Dermis microvascular lymphatic vessel endothelial cell (primary cell): ENCODE results near the gene SMIM31. TPM values are rescaled to one million over a fixed set of nuclear protein-coding genes. Genes with fewer than 3 reads are reported as not detected.

Source experiments
- DNase-seq, 2 donors: peaks; one replicate each; pipeline versions ENCODE4 v3.0.0 to v3.0.0-alpha.2; 2010; ENCODE audit warnings: low read depth in 2 of 2
- total RNA-seq: library from RNA; depleted of rRNA; stranded (reverse); fragments of >200 nt; gene quantifications from 2 replicates; pipeline ENCODE4 v1.2.1, GENCODE V29; 2014

The SMIM31 gene
- total RNA-seq, 1 donor from 2014 or later: not detected

DNA sequence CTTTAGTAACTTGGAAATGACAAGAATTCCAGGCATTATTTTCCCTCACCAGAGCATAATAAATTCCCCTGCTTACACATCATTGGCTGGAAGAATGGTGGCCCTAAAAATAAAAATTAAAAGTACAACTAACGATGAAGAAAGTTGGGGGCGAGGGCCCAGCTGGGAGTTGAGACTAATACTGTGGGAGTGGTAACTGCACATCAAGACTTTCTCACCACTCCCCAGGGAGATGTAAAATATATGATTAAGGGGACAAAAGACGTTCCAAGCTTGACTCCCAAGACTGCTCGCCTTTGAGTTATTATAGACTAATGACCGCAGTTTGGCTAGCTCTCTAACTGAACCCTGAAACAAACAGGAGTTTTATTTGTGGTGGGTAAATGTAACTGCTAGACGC, 30.0 kb downstream of the SMIM31 start:
- DNase-seq: no peak

DNA sequence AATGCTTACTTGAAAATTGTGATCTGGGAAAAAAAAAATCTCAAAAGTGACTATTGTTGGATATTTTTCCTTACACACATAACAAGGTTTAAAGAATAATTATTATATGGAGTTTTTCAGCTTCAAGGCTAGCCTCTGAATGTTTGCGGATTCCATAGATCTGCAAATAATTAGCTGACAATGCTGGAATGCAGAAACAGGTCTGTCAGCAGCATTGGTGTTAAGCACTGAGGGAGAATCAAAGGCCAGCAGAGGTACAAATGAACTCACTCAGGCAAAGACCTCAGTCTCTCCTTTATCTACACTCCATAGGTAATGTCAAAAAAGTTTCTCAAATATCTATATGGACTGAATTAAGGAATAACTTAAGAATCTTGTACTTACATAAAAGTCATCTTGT, 35.1 kb downstream of the SMIM31 start:
- DNase-seq: no peak

DNA sequence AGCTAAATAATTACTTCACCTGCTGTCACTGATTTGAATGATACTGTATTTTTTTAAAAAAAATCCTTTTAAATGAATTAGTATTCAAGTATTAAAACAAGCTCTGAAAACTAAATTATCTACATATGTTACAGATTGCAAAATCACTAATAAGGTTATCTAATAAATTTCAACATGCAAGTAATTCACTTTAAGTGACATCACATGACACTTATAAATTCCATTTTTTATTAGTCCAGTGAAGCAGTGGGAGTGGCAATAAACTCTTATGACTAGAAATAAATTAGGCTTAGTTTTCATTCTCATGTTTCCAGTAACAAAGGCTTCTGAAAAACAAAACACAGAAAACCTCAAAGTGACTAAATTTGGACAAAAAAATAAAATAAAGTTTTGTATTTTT, 36.3 kb downstream of the SMIM31 start:
- no peak for DNase-seq

GRCh38 chr4:164799410-164799809, 45.5 kb downstream of the SMIM31 start:
- DNase-seq: no peak

DNA sequence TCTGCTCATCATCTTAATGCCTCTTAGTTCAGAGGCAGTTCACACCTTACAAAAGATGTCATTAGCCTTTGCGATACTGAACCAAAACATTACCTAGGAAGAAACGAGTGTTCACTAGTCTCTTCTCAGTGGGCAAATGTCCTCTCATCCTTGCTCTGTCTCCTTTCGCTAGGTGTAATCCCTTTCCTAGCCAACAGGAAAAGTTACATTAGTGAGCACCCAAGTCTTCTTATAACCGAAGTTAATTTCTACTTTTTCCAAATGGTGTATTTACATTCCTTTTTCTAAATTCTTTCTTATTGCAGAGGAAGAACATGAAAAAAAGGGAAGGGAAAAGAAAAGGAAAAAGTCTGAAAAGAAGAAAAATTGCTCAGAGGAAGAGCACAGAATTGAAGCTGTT, 46.9 kb downstream of the SMIM31 start:
- DNase-seq: no peak

DNA sequence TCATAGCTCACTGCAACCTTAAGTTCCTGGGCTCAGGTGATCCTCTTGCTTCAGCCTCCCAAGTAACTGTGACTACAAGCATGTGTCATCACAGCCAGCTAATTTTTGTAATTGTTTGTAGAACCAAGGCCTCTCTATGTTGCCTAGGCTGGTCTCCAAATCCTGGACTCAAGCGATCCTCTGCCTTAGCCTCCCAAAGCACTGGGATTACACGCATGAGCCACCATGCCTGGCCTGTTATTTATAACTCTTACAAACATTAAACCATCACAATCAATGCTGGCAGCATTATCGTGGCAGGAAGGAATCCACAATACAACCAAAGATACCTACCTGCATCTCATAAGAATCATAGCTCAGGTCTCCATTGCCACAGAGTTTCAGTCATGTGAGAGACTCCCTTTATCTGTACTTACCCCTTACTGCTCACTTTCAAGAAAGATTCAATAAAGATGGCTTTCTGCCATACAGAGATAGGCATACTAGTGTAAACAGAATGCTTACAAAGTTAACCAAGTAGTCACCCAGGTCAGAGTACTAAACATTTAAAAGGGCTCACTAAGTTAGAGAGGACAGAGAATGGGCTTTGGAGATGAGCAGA, 48.5 kb downstream of the SMIM31 start:
- no peak for DNase-seq

- DNase-seq: no peak
Measured at GRCh38 chr4:164803702-164804101, 49.8 kb downstream of the SMIM31 start.

DNA sequence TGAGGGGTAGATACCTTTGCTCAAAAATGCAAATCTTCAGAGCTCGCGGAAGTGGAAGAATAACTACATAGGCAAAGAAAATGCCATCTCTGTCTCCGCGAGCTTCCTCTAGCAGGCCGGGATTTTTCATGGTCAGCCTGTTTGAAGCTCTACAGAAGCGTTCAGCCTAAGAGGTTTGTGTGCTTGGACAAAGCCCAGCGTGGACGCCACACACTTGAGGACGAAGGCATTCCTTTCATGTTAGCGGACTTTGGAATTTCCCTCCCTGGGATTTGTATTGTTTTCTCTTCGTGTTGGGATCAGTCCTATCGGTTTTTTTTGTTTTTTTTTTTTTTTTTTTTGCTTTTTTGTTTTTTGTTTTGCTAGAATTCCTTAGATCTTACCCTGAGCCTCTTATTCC, 53.7 kb downstream of the SMIM31 start:
- no peak for DNase-seq

DNA sequence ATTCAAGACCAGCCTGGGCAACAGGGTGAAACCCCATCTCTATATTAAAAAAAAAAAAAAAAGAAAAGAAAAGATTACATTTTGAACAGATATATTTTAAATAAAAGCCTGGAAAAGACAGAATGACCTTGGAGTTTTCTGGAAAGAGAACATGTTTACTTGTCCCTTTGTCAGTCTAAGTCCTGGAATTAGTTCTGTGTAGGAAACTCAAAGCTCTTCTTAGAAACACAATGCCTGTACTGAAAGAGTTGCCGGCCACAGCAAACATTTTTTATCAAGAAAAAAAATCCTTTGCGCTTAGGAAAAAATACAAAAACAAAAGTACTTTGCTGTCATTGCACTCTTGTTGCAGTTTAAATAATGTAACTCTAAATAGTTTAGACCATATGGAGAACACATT, 59.6 kb downstream of the SMIM31 start:
- DNase-seq: no peak

DNA sequence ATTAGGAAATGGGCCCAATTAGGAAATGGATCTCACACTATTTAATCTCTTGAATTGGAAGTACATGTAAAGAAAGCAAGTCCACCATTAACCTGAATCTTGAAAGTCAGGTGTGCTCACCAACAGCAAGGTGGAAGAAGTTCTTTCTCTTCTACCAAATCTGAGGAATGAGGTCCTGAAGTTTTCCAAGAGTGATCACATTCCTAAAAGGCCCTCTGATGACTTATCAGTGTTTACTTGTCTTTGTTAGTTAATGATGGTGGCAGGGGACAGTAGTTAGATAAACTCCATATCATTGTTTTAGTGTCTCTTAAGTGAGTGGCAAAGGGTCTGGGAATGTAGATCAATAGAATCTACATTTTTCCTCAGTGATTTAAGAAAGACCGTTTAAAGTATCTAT, 61.8 kb downstream of the SMIM31 start:
- no peak for DNase-seq

GRCh38 chr4:164819366-164819765, 65.4 kb downstream of the SMIM31 start:
- no peak for DNase-seq

DNA sequence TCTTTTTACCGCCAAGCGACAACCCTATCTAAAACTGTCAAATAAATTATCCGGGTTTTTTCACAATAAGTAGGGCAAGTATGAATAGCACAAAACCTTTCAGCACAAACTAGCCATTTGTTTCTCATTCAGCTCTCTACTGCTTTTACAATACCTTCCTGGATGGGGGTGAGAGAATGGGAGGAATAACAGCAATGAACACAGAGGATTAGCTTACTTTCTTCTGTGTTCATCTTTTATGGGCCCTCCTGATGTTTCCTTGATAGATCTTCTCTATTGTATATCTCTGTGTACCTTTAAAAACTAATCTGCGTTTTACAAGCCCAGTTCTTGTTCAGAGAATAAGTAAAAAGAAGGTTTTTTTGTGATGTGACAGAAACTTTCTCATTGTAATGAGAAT, 67.8 kb downstream of the SMIM31 start:
- DNase-seq: no peak

- no peak for DNase-seq
Measured at GRCh38 chr4:164824581-164824980, 70.7 kb downstream of the SMIM31 start.

GRCh38 chr4:164828955-164829354, 75.0 kb downstream of the SMIM31 start:
- DNase-seq: no peak

DNA sequence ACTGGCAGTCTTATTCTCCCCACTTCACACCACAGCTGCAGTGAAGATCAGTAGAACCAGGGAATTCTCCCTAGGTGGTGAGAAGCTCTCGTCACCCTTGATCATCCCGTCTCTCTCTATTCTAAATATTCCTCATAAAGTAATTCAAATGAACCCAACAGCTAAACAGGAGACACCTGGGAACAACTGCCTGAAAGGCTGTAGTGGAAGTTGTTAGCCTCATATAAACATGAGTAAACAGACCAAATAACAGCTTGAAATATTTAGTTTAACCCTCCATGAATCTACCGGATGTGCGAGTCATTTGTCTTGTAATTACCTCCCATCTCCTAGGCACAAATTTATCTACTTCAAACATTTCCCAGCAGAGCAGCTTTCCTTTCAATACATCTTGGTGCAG, 92.6 kb downstream of the SMIM31 start:
- no peak for DNase-seq

GRCh38 chr4:164847016-164847415, 93.1 kb downstream of the SMIM31 start:
- DNase-seq: no peak

DNA sequence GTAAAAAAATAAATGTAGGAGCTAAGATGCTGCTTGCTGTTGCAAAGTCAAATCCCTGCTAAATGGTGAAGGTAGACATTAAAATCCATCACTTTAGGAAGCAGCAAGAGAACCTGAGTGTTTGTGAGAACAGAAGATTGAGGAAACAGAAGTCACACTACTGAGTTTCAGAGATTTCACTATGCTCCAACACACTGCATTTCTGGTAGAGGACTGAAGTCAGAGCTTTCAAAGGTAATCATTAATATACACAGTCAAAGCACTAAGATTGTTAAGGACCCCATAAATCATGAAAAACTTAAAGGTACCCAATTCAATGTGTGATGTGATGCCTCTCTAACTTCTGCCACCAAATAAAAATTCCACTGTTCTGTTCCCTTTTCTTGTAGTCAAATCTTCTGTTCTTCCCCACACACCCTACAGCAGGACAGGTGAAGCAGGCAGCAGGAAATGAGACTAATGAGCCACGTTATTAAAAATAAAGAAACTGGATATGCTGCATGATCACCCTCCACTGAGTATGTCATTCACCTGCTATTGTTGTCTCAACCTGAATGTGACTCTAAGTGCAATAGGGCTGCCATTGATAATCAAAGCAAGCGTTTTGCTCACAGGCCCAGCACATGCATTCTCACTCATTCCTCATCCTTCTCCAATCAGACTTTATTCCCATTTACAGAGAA, 94.2 kb downstream of the SMIM31 start:
- no peak for DNase-seq

Other genes starting within 250 kb of the SMIM31 start
- not detected in 2 replicates for gene APELA, start 123.0 kb downstream of the SMIM31 start, total RNA-seq
- not detected in 2 replicates for gene TRIM61, start 223.5 kb downstream of the SMIM31 start, total RNA-seq